Upper lobe of right lung (tissue), 1 donor: ENCODE results near the gene SFMBT2. TPM values are rescaled to one million over a fixed set of nuclear protein-coding genes. Genes with fewer than 3 reads are reported as not detected.

ENCODE experiments used
- ATAC-seq: fragments of 200-7000 bp; cut with Tn5 transposase; one replicate; pipeline ENCODE4 v1.9.1; 2020; ENCODE audit warnings: mild to moderate bottlenecking, moderate library complexity
- DNase-seq: peaks from one replicate; pipeline ENCODE4 v3.0.0-alpha.2; 2020
- H3K27ac ChIP-seq: fragments of 200-600 bp; one replicate; pipeline ENCODE4 v1.8.0; 2022
- H3K27me3 ChIP-seq: fragments of 200-600 bp; one replicate; pipeline ENCODE4 v1.8.0; 2022; ENCODE audit warnings: mild to moderate bottlenecking
- H3K36me3 ChIP-seq: fragments of 200-600 bp; one replicate; pipeline ENCODE4 v1.8.0; 2022
- H3K4me1 ChIP-seq: fragments of 200-600 bp; one replicate; pipeline ENCODE4 v1.8.0; 2022
- H3K4me3 ChIP-seq: fragments of 200-600 bp; one replicate; pipeline ENCODE4 v1.8.0; 2022; ENCODE audit warnings: mild to moderate bottlenecking
- H3K9me3 ChIP-seq: fragments of 200-600 bp; one replicate; pipeline ENCODE4 v1.8.0; 2022
- CTCF ChIP-seq: fragments of 200-600 bp; IDR thresholded peaks from one replicate; pipeline ENCODE4 v1.8.0; 2022; ENCODE audit warnings: antibody characterized with exemption
- intact Hi-C: fragments of 100-400 bp; cut with DNase I; formaldehyde crosslinking; loops from one replicate; pipeline ENCODE4 v1.11.0; 2022
- total RNA-seq: library from RNA; stranded (reverse); fragmentation: NEBNext Ultra II Directional; extraction: Animal tissue kit (Norgen Biotek cat#: 25700); gene quantifications from one replicate; pipeline ENCODE4 v1.2.1, GENCODE V29; 2021
- donor health status: DM: no; HTN: yes; CAD: no; lungs with severe emphysema.

The SFMBT2 gene
- total RNA-seq, 1 donor from 2014 or later, result 16.1 TPM

GRCh38 chr10:7359356-7359755 is 51.5 kb downstream of the SFMBT2 start:
- ATAC-seq, result no peak
- Histone ChIP-seq H3K27me3 (no peaks in the 10 kb centered on the region), H3K36me3 (peaks cover 11% of the 10 kb centered on the region), H3K9me3 (no peaks in the 10 kb centered on the region), H3K27ac (no peak overlapping the region), H3K4me1 (no peaks in the 10 kb centered on the region), H3K4me3 (no peak overlapping the region)
- intact Hi-C loops, result no loop called here
- no peak for DNase-seq
- TF ChIP-seq CTCF, result no peak

GRCh38 chr10:7357193-7357592 is 53.6 kb downstream of the SFMBT2 start:
- Histone ChIP-seq H3K36me3 (peaks cover 3% of the 10 kb centered on the region), H3K4me3 (no peak overlapping the region), H3K27ac (no peak overlapping the region), H3K27me3 (no peaks in the 10 kb centered on the region), H3K9me3 (no peaks in the 10 kb centered on the region), H3K4me1 (no peaks in the 10 kb centered on the region)
- ATAC-seq (no peak), DNase-seq (no peak)
- intact Hi-C loops, result no loop called here
- no peak for TF ChIP-seq CTCF

- no peaks in the 10 kb centered on the region for H3K4me1 ChIP-seq
- no peaks in the 10 kb centered on the region for H3K36me3 ChIP-seq
Observed at GRCh38 chr10:7354330-7355047, 56.3 kb downstream of the SFMBT2 start.

GRCh38 chr10:7351894-7352293 is 58.9 kb downstream of the SFMBT2 start:
- H3K27ac ChIP-seq, result no peak overlapping the region
- no peaks in the 10 kb centered on the region for H3K36me3 ChIP-seq
- H3K4me1 ChIP-seq, result no peaks in the 10 kb centered on the region
- intact Hi-C loops, result no loop called here
- TF ChIP-seq CTCF, result no peak
- ATAC-seq (no peak), DNase-seq (no peak)
- H3K9me3 ChIP-seq, result no peaks in the 10 kb centered on the region
- H3K27me3 ChIP-seq, result no peaks in the 10 kb centered on the region
- no peak overlapping the region for H3K4me3 ChIP-seq

More at GRCh38 chr10:7354330-7355047, 56.3 kb downstream of the SFMBT2 start:
- DNase-seq (no peak), ATAC-seq (no peak)
- no peak for TF ChIP-seq CTCF
- H3K4me3 ChIP-seq, result no peak overlapping the region
- no peak overlapping the region for H3K27ac ChIP-seq
- intact Hi-C loops, result no loop called here
- H3K27me3 ChIP-seq, result no peaks in the 10 kb centered on the region
- H3K9me3 ChIP-seq, result no peaks in the 10 kb centered on the region

- intact Hi-C loops, result no loop called here
- no peaks in the 10 kb centered on the region for H3K9me3 ChIP-seq
- DNase-seq, result no peak
- TF ChIP-seq CTCF, result no peak
- H3K4me1 ChIP-seq, result no peaks in the 10 kb centered on the region
- no peak for ATAC-seq
- H3K4me3 ChIP-seq, result no peak overlapping the region
- no peaks in the 10 kb centered on the region for H3K36me3 ChIP-seq
- no peak overlapping the region for H3K27ac ChIP-seq
- no peaks in the 10 kb centered on the region for H3K27me3 ChIP-seq
Observed at GRCh38 chr10:7350541-7351195, 60.2 kb downstream of the SFMBT2 start.
